ENCODE results near the gene EVC.
A peak's percentile ranks its signal among the peaks of the same experiment; 100 is the strongest.

EVC gene

GRCh38 chr4:5696341-5696740 is 14.7 kb upstream of the EVC start:
- Histone ChIP-seq H3K27ac (ENCODE audit: low read depth, low read length) (no peak overlapping the region), H3K27me3 (ENCODE audit: control insufficient read depth, insufficient read depth, low read length) (no peaks in the 10 kb centered on the region), H3K4me1 (ENCODE audit: control insufficient read depth, insufficient read depth, low read length) (no peaks in the 10 kb centered on the region), H3K36me3 (ENCODE audit: control insufficient read depth, insufficient read depth, low read length) (peaks cover 6% of the 10 kb centered on the region), H3K9ac (ENCODE audit: low read length) (no peak overlapping the region), H3K4me3 (ENCODE audit: low read length) (no peak overlapping the region)

DNA sequence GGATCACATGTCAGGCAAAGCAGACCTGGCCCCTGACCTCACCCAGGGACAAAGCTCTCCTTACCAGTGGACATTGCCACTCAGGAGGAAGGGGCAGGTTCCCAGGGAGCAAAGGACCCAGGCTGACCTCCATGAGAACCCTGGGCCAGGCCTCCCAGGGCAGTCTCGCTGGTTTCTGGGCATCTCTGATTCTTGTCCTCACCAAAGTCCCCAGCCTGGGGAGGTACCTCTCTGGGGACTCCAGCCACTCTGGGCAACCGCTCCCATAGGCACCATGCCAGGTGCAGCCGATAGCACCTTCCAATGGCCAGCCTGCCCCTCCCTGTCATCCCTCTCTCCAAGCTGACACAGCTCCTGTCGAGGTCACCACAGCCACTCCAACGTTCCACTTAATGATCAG is 10.5 kb upstream of the EVC start:
- H3K36me3 ChIP-seq (ENCODE audit: control insufficient read depth, insufficient read depth, low read length), result no peaks in the 10 kb centered on the region
- no peak overlapping the region for H3K9ac ChIP-seq (ENCODE audit: low read length)
- no peak overlapping the region for H3K4me3 ChIP-seq (ENCODE audit: low read length)
- H3K27me3 ChIP-seq (ENCODE audit: control insufficient read depth, insufficient read depth, low read length), result no peaks in the 10 kb centered on the region
- no peaks in the 10 kb centered on the region for H3K4me1 ChIP-seq (ENCODE audit: control insufficient read depth, insufficient read depth, low read length)
- H3K27ac ChIP-seq (ENCODE audit: low read depth, low read length), result no peak overlapping the region

DNA sequence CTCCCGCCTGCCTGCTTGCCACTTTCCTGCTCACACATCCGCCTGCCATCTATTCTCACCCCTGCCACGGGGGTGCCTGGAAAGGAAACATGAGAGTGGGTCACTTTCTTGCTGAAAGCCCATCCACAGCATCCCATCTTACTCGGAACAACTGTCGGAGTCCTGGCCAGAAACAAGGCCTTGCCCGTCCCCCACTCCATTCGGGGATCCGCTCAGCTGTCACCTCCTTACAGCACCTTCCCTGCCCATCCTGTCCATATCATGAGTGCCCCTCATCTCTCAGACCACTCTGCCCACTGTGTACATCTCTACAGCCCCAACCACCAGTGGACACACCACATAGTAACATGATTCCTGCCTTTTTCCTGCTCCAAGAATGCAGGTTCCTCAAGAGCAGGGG is 9.0 kb upstream of the EVC start:
- Histone ChIP-seq H3K27ac (ENCODE audit: low read depth, low read length) (no peak overlapping the region), H3K27me3 (ENCODE audit: control insufficient read depth, insufficient read depth, low read length) (no peaks in the 10 kb centered on the region), H3K9ac (ENCODE audit: low read length) (no peak overlapping the region), H3K4me3 (ENCODE audit: low read length) (no peak overlapping the region), H3K36me3 (ENCODE audit: control insufficient read depth, insufficient read depth, low read length) (no peaks in the 10 kb centered on the region), H3K4me1 (ENCODE audit: control insufficient read depth, insufficient read depth, low read length) (no peaks in the 10 kb centered on the region)

DNA sequence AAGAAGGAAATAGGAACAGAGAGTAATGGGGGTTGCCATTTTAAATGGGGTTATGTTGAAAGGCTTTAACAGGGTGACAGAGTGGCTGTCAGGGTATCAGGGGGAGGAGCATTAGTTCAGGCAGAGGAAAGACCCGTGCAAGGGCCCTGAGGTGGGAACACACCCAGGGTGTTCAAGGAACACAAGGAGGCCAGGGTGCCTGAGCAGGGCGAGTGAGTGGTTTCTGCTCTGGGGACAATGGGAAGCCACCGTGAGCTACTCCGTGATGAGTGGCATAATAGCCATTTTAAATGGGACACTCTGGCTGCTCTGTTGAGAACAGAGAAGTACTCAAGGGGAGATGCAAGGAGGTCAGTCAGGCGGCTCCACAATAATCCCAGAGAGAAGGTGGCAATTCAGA is 7.2 kb upstream of the EVC start:
- no peak overlapping the region for H3K27ac ChIP-seq (ENCODE audit: low read depth, low read length)
- peaks cover 5% of the 10 kb centered on the region for H3K4me1 ChIP-seq (ENCODE audit: control insufficient read depth, insufficient read depth, low read length)
- H3K9ac ChIP-seq (ENCODE audit: low read length), result no peak overlapping the region
- no peak overlapping the region for H3K4me3 ChIP-seq (ENCODE audit: low read length)
- H3K36me3 ChIP-seq (ENCODE audit: control insufficient read depth, insufficient read depth, low read length), result no peaks in the 10 kb centered on the region
- H3K27me3 ChIP-seq (ENCODE audit: control insufficient read depth, insufficient read depth, low read length), result no peaks in the 10 kb centered on the region

DNA sequence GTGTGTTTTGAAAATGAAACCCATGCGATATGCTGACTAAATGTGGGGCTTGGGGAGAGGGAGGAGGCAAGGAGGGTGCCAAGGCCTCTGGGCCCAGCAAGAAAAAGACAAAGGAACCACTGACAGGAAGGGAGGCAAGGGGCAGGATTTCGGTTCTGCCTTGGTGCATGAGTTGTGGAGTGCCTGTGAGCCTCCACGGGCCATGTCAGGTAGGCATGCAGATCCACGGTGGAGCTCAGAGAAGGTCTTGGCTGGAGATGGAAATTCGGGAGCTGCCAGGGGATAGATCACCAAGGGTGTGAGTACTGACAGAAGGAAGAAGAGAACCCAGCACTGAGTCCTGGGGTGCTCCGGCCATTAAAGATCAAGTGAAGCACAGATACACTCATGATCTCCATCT is 6.7 kb upstream of the EVC start:
- H3K27ac ChIP-seq (ENCODE audit: low read depth, low read length), result no peak overlapping the region
- H3K27me3 ChIP-seq (ENCODE audit: control insufficient read depth, insufficient read depth, low read length), result no peaks in the 10 kb centered on the region
- H3K4me3 ChIP-seq (ENCODE audit: low read length), result no peak overlapping the region
- no peaks in the 10 kb centered on the region for H3K36me3 ChIP-seq (ENCODE audit: control insufficient read depth, insufficient read depth, low read length)
- H3K9ac ChIP-seq (ENCODE audit: low read length), result no peak overlapping the region
- H3K4me1 ChIP-seq (ENCODE audit: control insufficient read depth, insufficient read depth, low read length), result peaks cover 10% of the 10 kb centered on the region

DNA sequence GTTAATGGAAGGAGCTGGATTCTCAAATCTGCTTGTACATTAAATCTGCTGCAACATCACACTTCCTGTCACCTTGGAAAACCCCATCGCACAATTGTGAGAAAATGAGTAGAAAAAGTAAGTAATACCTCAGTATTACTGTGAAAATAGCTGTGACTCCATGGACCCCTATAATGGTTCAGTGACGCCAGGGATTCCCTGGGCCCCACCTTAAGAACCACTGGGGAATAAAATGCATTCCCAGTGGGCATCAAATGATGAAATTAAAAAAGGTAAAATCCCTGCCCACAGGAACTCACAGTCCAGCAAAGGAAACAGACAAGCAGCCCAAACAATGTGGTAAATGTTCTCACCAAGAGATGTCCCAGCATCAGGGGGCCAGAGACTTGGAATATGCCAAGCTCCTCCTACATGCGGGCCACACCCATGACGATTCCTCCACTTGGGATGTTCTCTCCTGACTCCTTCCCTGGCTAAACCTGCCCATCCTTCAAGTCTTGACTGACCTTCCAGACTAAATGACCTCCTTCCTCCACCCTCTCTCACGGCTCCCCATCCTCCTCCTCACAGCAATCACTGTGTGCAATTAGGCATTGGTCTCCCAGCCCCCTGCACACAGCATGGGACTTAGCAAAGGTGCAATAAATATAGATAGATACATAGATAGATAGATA is 5.2 kb upstream of the EVC start:
- no peak overlapping the region for H3K27ac ChIP-seq (ENCODE audit: low read depth, low read length)
- H3K4me1 ChIP-seq (ENCODE audit: control insufficient read depth, insufficient read depth, low read length), result peaks cover 11% of the 10 kb centered on the region
- H3K36me3 ChIP-seq (ENCODE audit: control insufficient read depth, insufficient read depth, low read length), result no peaks in the 10 kb centered on the region
- no peak overlapping the region for H3K4me3 ChIP-seq (ENCODE audit: low read length)
- H3K27me3 ChIP-seq (ENCODE audit: control insufficient read depth, insufficient read depth, low read length), result no peaks in the 10 kb centered on the region
- no peak overlapping the region for H3K9ac ChIP-seq (ENCODE audit: low read length)

DNA sequence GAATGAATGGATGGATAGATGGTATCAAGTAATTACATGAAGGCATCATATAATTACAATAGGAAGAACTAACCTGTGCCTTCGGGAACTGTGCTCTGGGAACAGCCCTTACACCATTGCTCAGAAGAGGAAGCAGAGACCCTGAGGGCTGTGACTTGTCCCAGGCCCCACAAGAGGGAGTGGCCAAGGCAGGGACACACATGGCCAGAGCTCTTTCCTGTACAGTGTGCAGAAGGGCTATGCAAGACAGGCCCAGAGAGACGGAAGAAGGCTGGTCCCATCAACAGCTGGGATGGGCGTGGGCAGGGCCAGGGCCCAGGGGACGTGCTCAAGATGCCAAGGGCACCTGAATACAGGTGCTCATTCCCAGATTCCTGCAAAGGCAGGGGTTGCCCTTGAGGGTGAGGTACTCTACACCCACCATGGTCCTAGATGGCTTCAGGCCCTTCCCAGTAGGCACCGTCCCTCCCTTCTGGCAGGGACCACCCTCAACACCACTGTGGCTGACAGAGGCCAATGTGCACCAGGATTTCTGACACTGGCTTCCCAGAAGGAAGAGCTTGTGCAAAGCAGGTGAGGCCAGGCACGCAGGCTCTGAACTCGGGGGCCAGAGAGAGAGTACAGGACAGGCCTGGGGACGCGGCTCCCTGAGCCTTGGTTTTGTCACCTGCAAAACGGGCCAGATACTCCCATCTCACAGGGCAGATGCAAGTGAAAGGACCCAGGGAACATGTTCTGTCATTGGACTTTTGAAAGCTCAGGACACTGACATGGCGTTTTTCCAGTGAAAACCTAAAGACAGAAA is 4.3 kb upstream of the EVC start:
- peaks cover 11% of the 10 kb centered on the region for H3K4me1 ChIP-seq (ENCODE audit: control insufficient read depth, insufficient read depth, low read length)
- H3K4me3 ChIP-seq (ENCODE audit: low read length), result peak overlapping the region; percentile 69
- H3K36me3 ChIP-seq (ENCODE audit: control insufficient read depth, insufficient read depth, low read length), result no peaks in the 10 kb centered on the region
- H3K9ac ChIP-seq (ENCODE audit: low read length), result no peak overlapping the region
- H3K27ac ChIP-seq (ENCODE audit: low read depth, low read length), result no peak overlapping the region
- H3K27me3 ChIP-seq (ENCODE audit: control insufficient read depth, insufficient read depth, low read length), result no peaks in the 10 kb centered on the region

DNA sequence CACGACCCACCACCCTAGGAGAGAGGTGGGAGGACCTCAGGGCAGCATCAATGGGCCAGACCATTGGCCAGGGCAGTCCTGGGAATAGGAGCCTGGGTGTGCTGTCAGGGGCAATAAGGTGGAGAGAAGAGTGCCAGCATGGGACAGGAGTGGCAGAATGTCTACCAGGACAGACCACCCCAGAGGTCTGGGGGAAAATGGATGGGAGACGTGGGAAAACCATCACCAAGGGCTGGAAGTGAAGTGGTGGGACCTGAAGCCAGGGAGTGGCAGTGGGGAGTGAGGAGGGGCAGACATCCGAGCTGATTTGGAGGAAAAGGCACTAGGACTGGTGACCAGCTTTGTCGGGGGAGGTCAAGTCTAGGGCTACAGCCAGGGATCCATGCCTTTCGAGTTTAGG is 3.6 kb upstream of the EVC start:
- Histone ChIP-seq H3K4me3 (ENCODE audit: low read length) (peak overlapping the region; percentile 69), H3K27ac (ENCODE audit: low read depth, low read length) (no peak overlapping the region), H3K36me3 (ENCODE audit: control insufficient read depth, insufficient read depth, low read length) (no peaks in the 10 kb centered on the region), H3K27me3 (ENCODE audit: control insufficient read depth, insufficient read depth, low read length) (no peaks in the 10 kb centered on the region), H3K4me1 (ENCODE audit: control insufficient read depth, insufficient read depth, low read length) (peaks cover 15% of the 10 kb centered on the region), H3K9ac (ENCODE audit: low read length) (peak overlapping the region; percentile 16)

DNA sequence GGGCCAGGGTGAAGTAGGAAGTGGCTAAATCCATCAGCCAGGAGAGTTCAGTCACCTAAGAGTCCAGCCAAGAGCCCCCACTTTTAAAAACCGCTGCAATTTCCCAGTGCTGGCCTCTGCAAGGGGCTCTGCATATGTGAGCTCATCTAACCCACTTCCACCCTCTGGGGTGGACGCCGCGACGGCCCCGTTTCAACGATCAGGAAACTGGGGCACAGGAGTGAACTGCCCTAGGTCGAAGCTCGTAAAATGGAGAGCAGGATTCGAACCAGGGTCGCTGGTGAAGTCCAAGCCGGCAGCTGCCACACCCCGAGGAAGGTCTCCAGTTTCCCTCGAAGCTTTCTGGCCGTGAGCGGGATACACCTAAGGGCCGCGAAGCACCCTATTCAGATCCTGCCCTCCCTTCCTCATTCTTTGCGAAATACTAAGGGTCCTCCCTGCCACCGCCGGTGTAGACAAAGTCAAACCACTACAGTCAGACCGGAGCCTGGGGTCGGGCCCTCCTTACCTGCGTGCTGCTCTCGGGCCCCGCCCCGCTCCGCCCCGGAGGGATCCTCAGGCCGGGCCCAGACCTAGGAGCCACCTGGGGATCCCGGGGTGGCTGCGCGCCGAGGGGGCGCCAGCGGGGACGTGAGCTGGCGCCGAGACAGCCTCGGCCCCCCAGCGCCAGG is 3.1 kb upstream of the EVC start:
- H3K36me3 ChIP-seq (ENCODE audit: control insufficient read depth, insufficient read depth, low read length), result no peaks in the 10 kb centered on the region
- no peaks in the 10 kb centered on the region for H3K27me3 ChIP-seq (ENCODE audit: control insufficient read depth, insufficient read depth, low read length)
- peaks cover 18% of the 10 kb centered on the region for H3K4me1 ChIP-seq (ENCODE audit: control insufficient read depth, insufficient read depth, low read length)
- H3K4me3 ChIP-seq (ENCODE audit: low read length), result peak overlapping the region; percentile 69
- H3K27ac ChIP-seq (ENCODE audit: low read depth, low read length), result peak overlapping the region; percentile 81
- H3K9ac ChIP-seq (ENCODE audit: low read length), result peak overlapping the region; percentile 16

- H3K27me3 ChIP-seq (ENCODE audit: control insufficient read depth, insufficient read depth, low read length), result no peaks in the 10 kb centered on the region
- H3K27ac ChIP-seq (ENCODE audit: low read depth, low read length), result peak within 1 kb of the TSS; percentile 81
- H3K4me1 ChIP-seq (ENCODE audit: control insufficient read depth, insufficient read depth, low read length), result peaks cover 18% of the 10 kb centered on the region
- H3K4me3 ChIP-seq (ENCODE audit: low read length), result peak within 1 kb of the TSS; percentile 69
- peak within 1 kb of the TSS; percentile 34 for H3K9ac ChIP-seq (ENCODE audit: low read length)
- no peaks in the 10 kb centered on the region for H3K36me3 ChIP-seq (ENCODE audit: control insufficient read depth, insufficient read depth, low read length)
These were observed 2.4 kb upstream of the EVC start, which contains the start of gene EVC2 for GRCh38 chr4:5708449-5709206. TSS of gene EVC2 (minus strand) at chr4:5708559. CDS start at chr4:5708513, 46 bp downstream.

GRCh38 chr4:5709207-5709575 is 1.8 kb upstream of the EVC start:
- no peaks in the 10 kb centered on the region for H3K36me3 ChIP-seq (ENCODE audit: control insufficient read depth, insufficient read depth, low read length)
- peaks cover 18% of the 10 kb centered on the region for H3K4me1 ChIP-seq (ENCODE audit: control insufficient read depth, insufficient read depth, low read length)
- no peak overlapping the region for H3K9ac ChIP-seq (ENCODE audit: low read length)
- peak overlapping the region; percentile 69 for H3K4me3 ChIP-seq (ENCODE audit: low read length)
- no peaks in the 10 kb centered on the region for H3K27me3 ChIP-seq (ENCODE audit: control insufficient read depth, insufficient read depth, low read length)
- peak overlapping the region; percentile 81 for H3K27ac ChIP-seq (ENCODE audit: low read depth, low read length)
